NCI-H446 (cell line): ENCODE data around the gene ATRNL1.

Source experiments
- DNase-seq, 2 experiments: peaks; one replicate each; lab custom pipeline; 2025; lab: John Stamatoyannopoulos, UW

ATRNL1 gene

DNA sequence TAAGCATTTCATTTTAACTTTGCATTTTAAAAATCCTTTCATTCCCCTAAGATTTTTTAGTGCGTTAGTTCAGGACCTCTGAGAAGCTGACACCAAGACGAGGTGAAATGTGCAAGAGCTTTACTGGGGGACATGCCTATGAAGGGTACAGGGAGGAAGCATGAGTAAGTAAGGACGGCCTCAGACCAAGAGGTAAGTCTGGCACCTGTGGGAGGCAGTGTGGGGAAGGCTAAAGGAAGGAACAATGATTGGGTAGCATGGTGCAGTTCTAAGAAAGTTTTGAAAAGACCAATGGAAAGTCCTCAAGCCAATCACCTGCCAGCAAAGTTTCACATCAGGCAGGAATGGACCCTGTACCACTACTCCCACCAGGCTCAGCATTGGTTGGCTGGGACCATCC is 810.7 kb downstream of the ATRNL1 start:
- DNase-seq, result no peak

DNA sequence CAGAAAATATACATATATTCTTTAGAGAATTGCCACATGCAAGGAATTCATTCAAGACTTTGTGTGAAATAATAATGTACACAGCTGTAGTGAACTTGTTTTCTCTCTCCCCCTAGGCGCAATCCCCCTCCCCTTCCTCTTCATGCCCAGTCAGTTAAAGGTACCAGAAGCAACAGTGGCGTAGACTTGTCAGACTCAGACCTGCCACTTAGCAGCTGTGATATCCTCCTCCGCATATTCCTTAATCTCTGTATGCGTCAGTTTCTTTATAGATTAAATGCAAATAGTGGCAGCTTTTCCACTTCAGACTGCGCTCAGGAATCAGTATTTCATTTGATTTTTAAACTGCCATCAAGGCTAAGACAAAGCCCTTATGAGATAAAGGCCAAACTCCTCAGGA is 815.9 kb downstream of the ATRNL1 start:
- DNase-seq, result no peak

DNA sequence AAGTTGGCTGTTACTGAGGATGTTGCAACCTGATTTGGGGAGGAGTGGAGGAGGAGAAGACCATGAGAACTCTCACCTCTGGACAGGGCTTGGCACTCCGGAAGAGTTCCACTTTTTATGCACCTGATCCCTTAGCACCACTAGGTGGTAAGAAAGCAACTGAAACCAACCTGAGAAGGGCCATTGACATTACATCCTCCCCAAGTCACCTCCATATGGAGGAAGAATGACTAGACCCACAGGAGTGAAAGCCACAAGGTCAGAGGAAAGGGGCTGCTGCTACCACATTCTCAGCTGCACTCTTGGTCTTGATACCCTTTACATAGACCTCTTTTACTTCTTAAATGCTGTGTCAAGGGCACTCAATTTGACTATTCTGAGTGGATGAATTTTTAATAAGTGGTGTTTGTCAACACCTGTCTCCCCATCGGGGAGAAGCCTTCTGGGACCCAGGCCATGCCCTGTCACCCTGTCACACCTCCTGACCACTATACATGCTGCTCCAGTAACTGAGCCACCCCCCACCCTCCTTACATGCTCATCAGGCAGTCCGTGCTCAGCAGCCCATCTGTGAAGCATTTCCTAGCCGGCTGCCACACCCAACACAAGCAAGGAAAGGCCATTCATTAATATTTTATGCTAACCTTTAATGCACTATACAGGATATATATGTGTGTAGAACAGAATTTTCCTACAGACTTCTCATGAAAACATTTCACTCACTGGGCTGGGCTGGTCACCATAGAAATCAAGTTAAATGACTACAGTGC is 817.0 kb downstream of the ATRNL1 start:
- no peak for DNase-seq

DNA sequence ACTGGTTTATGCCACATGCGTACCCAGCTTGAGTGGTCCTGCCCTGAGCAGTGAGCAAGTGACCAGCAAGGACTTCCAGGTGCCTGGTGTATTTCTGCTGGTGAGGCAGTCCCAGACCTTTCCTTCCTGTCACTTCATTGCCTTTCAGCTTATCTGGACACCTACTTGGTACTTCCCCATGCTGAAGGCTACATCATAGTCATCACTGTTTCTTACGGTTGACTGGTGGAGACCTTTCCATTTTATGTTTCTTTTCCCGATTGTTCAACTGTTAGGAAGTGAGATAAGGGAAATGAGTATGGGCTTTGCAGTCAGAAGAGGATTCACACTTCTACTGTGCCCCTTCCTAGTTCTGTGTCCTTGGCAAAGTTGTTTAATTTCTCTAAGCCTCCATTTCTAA is 821.3 kb downstream of the ATRNL1 start:
- no peak for DNase-seq

DNA sequence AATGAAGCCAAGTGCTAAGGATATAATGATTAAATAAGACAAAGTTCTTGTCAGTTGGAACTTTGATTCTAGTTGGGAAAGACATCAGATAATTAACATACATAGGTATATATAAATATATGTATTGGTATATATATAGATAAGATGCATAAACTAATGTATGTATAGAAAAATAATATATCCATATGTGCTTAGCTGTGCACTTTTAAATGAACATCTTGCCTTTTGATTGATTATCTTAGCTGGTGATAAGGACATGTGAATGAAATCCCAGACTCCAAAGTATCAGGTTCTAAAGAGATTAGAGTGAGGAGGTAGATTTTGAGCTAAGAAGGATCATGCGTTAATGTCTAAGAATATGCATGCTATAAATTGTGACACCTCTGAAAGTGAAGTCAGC is 822.3 kb downstream of the ATRNL1 start:
- no peak for DNase-seq

DNA sequence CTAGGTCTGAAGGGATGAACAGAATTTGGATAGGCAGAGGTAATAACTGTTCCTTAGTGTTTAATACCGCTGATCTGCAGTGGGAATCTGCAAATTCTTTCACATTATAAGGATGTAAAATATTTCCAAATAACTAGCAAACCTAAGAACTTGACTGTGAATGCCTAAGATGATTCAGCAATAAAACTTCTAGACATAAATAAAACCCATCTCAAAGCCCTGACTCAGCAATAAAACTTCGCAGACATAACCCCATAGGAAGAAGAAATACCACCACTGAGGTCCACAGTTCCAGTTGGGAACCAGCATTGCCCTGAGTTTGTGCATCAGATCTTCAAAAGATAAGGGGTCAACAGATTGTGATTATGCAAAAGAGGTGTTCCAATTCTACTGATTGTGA is 825.6 kb downstream of the ATRNL1 start:
- DNase-seq, result no peak

DNA sequence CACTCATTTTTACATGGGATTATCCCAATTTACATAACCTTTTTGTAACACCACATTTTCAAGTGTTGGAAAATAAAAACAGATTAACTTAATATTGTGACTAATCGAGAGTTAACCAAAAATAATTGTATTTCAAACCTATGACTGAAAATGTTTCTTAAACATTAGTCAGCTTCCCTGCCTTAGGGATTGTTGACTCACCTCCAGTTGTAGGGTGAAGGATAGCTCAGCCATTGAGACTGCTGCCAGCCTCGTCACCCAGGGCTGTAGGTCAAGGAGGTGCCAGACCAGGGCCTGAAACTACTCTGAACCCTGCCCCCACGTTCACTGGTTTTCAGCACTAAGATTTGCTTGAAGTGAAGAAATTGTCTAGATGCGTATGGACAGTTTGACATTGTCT is 828.6 kb downstream of the ATRNL1 start:
- no peak for DNase-seq

DNA sequence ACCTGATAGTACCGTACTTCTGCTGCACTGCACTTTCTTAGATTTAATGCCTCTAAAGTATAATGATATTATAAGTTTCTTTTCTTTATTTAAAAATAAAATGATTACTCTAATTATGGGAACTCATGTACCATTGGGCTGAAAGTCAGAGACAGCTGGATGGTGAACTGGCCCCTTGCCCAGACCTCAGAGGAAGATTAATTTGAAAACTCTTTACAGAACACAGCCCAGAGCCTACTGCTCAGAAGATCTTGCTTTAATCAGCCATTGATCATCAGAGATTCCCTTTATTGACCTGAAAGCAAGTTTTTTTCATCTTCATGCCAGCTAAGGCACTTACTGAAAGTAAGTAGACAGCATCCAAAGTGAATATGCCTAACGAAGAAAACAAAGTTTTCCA is 838.1 kb downstream of the ATRNL1 start:
- DNase-seq, result no peak

DNA sequence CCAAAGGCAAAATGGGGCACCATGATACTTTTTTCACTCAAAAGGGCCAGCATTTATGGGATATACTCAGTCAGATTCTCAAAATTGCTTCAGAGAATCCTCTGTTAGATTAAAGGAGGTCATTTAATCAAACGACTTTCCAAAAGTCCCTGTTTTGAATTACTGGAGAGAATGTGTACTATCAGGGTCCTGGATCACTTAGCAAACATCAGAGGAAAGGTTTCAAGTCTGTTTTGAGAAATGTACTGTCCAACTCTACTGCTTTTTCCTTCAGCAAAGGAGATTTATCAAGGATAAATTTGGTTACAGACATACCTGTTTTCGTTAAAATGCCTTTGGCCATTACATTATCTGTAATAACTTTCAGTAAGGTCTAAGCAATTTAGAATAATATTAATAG is 838.9 kb downstream of the ATRNL1 start:
- DNase-seq, result no peak

DNA sequence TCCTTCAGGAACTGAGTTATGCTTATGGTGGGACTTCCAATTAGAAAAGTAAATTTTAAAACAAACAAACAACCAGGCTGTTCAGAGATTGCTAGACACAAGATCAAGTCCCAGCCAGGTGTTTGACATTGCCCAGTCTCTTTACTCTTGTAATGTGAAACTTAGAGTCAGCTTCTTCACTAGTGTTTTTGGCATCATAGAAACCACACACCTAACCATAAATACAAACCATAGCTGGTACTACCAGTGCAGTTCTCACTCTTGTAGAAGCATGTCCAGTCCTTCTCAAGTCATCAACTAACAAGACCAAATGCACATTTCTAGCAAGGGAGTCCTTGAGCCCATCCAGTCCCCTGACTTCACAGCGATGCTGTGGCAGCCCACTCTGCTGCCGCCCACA is 839.9 kb downstream of the ATRNL1 start:
- DNase-seq, result no peak

DNA sequence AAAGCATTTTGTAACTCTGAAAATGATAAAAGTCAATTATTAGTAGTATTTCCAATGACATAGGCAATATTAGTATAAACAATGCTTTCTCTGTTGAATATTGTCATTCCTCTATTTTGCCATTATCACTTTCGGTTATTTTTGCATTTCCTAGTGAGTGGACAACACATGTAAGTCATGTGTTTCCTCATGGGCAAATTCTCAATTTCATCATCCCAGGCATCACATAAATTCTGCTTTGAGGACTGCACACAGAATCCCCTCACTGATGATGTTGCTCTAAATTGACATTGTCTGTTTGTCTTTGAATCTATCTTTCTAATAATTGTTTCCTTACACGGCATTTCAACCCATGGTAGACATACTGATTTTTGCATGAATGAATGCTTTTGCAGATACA is 842.6 kb downstream of the ATRNL1 start:
- no peak for DNase-seq

DNA sequence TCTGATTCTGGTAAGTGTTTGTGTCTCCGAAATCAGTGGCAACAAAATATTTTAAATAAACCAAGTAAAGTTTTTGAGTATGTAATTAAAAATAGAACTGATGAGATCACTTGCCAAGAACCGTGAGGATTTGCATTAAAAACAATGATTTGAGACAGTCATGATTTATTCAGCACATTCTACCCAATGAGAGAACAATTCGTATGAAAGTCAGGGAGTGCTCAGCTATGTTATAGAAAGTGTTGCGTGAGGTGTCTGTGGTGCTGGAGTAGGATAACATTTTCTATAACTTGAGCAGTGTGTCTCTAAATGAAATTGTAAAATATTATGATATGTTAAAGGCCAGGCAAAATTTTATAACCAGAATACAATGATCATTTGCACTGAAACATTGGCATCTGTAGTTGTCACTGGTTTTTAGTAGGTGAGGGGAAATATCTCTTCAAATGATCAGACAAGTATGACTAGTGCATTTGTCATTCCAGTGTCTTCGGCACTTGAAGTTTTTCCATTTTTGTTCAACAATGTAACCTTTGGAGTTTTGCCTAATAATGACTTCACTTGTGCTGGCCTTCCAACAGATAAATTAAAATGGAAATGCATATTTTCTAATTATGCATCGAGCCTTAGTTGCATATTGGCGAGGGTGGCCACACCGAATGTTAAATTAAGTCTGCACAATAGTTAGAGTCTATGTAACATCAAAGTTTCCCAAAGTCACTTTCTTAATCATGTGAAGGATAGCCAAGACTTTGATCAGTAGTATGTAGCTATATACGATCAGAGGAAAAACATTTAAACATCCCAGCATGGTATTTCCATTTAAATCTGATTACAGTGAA is 844.0 kb downstream of the ATRNL1 start:
- no peak for DNase-seq

DNA sequence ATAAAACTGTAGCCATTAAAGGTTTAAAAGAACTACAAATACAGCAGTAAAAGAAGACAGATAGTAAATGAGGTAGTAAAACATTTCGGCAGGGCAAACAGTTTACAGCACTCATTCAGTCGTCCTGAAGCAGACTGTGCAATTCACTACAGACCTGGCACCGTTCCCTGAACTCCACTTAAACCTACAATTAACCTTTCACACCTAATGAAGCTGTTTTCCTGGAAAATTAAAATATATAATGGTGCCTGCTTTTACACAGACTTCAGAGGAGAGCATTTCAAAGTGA is 844.5 kb downstream of the ATRNL1 start:
- DNase-seq, result no peak

DNA sequence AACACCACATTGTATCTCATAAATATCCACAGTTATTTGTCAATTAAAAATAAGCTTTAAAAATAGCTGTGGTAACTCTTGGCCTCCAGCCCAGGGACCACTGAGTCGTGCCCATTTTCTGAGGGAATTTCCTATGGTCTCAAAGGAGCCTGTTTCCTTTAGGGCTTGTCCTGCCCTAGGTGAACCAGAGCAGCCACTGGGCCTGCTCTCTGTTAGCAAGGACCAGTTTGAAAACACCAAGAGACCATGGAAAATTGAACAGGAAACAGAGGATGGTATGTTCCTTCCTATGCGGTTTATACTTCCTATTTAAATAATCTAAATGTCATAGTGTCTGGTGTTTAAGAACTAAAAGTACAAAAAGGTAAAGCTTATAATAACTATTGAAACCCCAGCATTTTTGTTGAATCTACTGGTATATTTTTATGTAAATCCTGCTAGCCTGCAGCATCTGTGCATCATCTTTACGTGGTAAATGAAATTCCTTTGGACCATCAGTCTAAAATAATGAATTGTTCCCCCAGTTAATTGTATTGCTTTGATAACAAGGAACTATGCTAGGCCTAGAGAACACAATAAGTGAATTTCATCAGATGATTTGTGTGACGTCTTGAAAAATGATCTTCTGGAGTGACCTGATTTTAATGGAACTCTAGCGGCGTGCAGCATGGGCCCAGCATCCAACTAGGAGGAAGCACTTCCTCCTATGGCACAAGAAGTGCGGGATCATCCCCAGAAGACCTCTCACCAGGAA is 846.1 kb downstream of the ATRNL1 start:
- no peak for DNase-seq

DNA sequence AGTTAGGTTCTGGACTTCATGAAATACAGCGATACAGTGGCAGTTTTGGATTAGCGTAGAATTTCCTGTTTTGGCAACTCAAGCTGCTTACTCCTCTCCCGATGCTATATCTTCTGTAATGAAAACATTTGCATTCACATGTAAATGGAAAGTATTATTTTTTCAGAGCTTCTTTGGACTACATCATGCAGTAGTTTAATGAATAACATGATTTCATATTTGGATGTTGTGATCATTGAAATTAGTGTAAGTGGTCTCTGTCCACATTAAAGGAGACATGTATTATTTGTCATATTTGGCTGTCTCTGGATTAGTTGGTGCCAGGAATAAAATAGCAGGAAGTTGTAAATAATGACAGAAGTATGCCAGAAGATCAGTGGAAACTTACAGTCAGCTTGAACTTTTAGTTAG is 848.2 kb downstream of the ATRNL1 start:
- DNase-seq, result no peak

DNA sequence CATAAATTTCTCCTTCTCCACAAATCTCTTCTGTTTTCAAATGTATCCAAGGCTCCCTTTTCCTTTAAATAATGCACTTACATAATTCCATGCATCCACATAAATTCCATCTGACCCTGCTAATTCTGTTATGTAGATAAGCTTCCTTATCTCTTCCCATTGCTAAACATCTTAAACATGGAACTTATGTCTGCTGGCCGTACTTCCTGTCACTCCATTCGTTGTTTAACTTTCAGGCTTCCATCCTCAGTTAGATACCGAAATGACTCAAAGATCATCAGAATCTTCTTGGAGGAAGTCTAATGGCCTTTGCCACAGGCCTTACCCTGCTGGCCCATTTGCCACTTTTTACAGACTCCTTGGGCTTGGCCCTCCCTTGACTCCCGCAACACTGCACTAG is 848.9 kb downstream of the ATRNL1 start:
- DNase-seq, result no peak

DNA sequence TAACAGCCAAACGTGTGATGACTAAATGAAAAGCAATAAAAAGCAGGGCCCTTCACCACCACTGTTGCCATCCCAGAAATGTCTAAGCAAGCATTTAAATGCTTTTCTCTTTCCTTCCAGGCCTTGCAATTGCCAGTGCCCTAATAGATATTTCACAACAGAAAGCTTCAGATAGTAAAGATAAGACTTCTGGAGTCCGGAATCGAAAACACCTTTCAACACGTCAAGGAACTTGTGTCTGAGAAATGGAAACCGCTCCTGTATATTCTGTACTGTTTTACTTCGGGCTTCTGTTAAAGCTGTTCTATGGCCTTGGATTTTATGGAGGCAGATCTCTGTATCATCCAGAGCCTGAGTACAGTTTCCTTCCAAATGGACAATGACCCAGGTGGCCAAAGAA is 851.4 kb downstream of the ATRNL1 start:
- DNase-seq, result no peak

DNA sequence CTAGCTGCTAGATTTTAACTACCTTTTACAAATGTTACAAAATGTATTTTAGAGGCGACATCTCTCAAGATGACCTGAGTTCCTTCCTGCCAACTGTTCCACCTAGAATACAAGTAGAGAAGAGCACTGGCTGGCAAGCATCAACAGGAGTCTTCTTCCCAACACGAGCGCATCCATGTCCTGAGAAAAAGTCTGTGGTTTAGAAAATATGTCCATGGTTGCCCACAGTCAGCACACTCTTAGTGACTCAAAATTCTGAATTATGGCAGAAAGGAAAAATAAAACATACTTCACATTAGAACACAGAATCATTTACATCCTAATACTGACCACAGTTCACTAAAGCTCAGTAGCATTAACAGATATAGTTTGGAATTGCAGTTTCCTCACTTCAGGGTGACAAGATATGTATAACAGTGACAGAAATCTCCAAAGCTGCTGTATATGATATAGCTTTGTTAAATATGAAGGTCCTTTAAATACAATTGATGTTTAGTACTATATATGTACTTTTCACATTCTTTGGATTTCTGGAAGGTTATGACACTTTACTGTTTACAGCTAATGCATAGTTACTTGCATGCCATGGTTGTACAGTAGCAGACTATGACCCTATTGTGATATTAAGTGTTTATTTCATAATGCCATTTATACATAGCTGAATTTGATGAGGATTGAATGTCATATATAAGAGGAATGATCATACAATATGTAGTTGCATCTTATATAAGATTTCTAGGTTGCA is 852.7 kb downstream of the ATRNL1 start:
- no peak for DNase-seq

DNA sequence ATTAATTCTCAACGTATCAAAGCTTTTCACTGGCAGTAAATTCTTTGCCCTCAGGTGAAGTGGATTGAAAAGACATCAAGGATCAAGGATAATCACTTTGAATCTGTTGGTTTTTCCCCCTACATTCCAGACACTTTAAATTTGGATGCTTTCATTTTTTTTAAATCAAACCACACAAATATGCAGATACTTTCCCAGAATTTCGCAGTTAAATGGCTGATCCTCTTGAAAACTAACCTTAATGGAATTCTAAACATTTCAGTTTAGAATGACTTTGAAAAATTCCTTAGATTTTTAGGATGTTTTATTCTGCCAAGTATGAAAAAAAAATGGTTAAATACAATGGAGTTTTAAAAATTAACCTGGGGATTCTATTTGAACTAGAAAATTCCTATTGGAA is 853.9 kb downstream of the ATRNL1 start:
- DNase-seq, result no peak

DNA sequence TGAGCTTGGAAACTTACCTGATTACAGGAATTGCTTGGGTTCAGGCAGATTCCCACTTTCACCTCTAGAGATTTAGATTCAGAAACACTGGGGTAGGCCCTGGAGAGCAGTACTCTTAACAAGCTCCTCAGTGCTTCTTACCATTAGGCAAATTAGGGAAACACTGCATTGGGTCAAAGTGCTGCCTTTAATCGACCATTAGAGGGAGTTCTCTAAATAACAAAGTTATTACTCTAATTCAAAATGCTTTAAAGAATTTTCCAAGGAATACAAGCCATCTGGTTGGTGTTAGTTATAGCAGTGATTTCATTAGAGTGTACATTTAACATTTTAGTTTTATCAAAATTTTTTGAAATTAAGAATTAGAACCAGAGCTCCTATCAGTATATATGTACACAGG is 855.3 kb downstream of the ATRNL1 start:
- DNase-seq, result no peak

DNA sequence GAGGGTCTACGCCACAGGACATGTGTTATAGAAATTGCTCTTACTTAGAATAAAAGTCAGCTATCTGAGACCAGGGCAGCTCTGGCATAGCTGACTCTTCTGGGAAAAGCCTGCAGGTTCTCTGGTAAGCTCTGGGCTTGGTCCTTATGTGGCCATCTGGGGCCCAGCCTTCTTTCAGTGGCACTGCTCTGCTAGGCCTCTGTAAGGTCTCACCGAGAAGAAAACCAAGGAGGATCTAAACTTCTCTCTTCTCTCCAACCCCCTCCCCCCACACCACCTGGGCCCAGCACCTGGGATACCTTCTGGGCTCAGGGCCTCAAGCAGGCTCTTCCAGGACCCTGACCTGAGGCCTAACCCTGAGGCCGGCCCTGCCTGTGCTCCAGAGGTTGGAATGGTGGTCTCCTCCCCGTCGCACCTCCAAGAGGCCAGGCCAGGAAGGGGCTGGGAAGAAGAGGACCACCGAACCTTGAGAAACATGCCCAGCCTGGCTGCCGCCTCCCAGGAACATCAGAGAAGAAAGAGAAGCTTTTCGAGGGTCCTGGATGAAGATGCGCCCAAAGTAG is 856.2 kb downstream of the ATRNL1 start:
- no peak for DNase-seq

DNA sequence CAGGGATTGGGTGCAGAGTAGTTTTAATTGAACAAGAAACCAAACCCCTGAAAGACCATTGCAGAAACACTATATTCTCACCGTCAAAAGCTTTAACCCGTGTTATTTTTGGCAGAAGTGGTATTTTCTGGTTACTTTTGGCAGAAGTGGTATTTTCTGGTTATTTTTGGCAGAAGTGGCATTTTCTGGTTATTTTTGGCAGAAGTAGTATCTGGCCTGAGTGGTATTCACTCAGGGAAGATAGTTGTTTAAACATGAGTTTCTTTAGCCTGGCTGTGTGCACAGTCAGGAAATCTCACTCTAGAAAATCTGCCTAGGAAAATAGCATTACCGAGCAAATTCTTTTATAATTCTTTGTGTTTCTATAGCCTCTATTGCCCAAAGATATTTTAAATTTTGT is 857.2 kb downstream of the ATRNL1 start:
- no peak for DNase-seq
